Measurements from ENCODE around the gene AP2S1.
"Not testable (repeated sequence)": the region's sequence is repeated elsewhere in the genome, so short reads cannot be mapped to it uniquely, and the experiment has no call there.

AP2S1 gene

GRCh38 chr19:46850228-46851203 lies at the start of gene AP2S1:
Gene AP2S1, minus strand, starts transcription at chr19:46850846. Its CDS starts 80 bp downstream, at chr19:46850766.
- peak; percentile 89 for DNase-seq

GRCh38 chr19:46900341-46900740 lies 49.7 kb upstream of the AP2S1 start:
- no peak for DNase-seq

GRCh38 chr19:46898731-46899130 lies 48.1 kb upstream of the AP2S1 start:
- DNase-seq: no peak

- DNase-seq: no peak
Observed at GRCh38 chr19:46896076-46896794, 45.6 kb upstream of the AP2S1 start.

GRCh38 chr19:46892252-46893179 lies 41.9 kb upstream of the AP2S1 start:
- DNase-seq: no peak

- no peak for DNase-seq
Observed at GRCh38 chr19:46890423-46891170, 40.0 kb upstream of the AP2S1 start.

- no peak for DNase-seq
Observed at GRCh38 chr19:46887240-46887782, 36.7 kb upstream of the AP2S1 start.

GRCh38 chr19:46886546-46887239 lies 36.0 kb upstream of the AP2S1 start:
- no peak for DNase-seq

- no peak for DNase-seq
Observed at GRCh38 chr19:46885411-46885810, 34.8 kb upstream of the AP2S1 start.

- not testable (repeated sequence) for DNase-seq
Observed at GRCh38 chr19:46882751-46883150, 32.1 kb upstream of the AP2S1 start.

- DNase-seq: no peak
Observed at GRCh38 chr19:46882034-46882433, 31.4 kb upstream of the AP2S1 start.

GRCh38 chr19:46881092-46881491 lies 30.4 kb upstream of the AP2S1 start:
- DNase-seq: no peak

- no peak for DNase-seq
Observed at GRCh38 chr19:46880431-46880830, 29.8 kb upstream of the AP2S1 start.

- DNase-seq: no peak
Observed at GRCh38 chr19:46878613-46879375, 28.1 kb upstream of the AP2S1 start.

GRCh38 chr19:46875657-46876056 lies 25.0 kb upstream of the AP2S1 start:
- no peak for DNase-seq

GRCh38 chr19:46875234-46875633 lies 24.6 kb upstream of the AP2S1 start:
- DNase-seq: no peak

GRCh38 chr19:46872967-46873366 lies 22.3 kb upstream of the AP2S1 start:
- DNase-seq: no peak

- not testable (repeated sequence) for DNase-seq
Observed at GRCh38 chr19:46871173-46871572, 20.5 kb upstream of the AP2S1 start.

GRCh38 chr19:46868025-46868802 lies 17.6 kb upstream of the AP2S1 start:
- DNase-seq: no peak
